LNCAP (cell line): ENCODE results near the gene SNX30.

Experiments
- TF ChIP-seq, protein P1 (sequence below): fragments of 450-650 bp; IDR thresholded peaks from 2 replicates; pipeline ENCODE4 v1.5.1; 2017; ENCODE audit warnings: mild to moderate bottlenecking

SNX30 gene

GRCh38 chr9:112719696-112720095, 30.9 kb upstream of the SNX30 start:
- TF ChIP-seq, protein P1, sequence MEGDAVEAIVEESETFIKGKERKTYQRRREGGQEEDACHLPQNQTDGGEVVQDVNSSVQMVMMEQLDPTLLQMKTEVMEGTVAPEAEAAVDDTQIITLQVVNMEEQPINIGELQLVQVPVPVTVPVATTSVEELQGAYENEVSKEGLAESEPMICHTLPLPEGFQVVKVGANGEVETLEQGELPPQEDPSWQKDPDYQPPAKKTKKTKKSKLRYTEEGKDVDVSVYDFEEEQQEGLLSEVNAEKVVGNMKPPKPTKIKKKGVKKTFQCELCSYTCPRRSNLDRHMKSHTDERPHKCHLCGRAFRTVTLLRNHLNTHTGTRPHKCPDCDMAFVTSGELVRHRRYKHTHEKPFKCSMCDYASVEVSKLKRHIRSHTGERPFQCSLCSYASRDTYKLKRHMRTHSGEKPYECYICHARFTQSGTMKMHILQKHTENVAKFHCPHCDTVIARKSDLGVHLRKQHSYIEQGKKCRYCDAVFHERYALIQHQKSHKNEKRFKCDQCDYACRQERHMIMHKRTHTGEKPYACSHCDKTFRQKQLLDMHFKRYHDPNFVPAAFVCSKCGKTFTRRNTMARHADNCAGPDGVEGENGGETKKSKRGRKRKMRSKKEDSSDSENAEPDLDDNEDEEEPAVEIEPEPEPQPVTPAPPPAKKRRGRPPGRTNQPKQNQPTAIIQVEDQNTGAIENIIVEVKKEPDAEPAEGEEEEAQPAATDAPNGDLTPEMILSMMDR, result no peak

- TF ChIP-seq, protein P1, result no peak
Observed at GRCh38 chr9:112720113-112720780, 30.3 kb upstream of the SNX30 start.

DNA sequence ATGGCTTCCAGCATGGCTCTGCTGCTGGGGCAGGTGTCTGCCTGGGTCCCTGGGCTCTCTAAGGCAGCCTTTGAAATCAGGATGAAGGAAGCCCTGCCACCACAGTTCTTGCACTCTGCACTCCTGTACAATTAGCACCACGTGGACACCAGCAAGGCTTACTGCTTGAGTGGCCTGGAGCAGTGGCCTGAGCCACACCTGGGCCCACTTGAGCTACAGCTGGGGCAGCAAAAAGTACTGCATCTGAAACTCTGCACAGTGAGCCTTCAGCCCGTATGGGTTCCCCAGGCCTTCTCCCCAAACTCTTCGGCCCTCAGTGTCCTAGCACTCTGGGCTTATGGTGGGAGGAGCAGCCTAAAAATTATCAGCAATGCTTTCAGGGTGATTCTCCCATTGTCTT, 24.6 kb upstream of the SNX30 start:
- TF ChIP-seq, protein P1, result no peak

GRCh38 chr9:112726428-112726827, 24.1 kb upstream of the SNX30 start:
- TF ChIP-seq, protein P1, result no peak

- TF ChIP-seq, protein P1, result no peak
Observed at GRCh38 chr9:112728401-112728800, 22.2 kb upstream of the SNX30 start.

GRCh38 chr9:112731971-112732370, 18.6 kb upstream of the SNX30 start:
- TF ChIP-seq, protein P1, result no peak

- TF ChIP-seq, protein P1, result no peak
Observed at GRCh38 chr9:112734892-112735291, 15.7 kb upstream of the SNX30 start.
